K562 (cell line): Measurements from ENCODE around the gene SDC3. TPM values are rescaled to one million over a fixed set of nuclear protein-coding genes. Genes with fewer than 3 reads are reported as not detected.

Source experiments
- CREB3L1 ChIP-seq: fragments of 450-650 bp; IDR thresholded peaks from 2 replicates; pipeline ENCODE4 v1.6.1; 2014; ENCODE audit warnings: low read depth, mild to moderate bottlenecking, moderate library complexity, borderline replicate concordance
- CTBP1 ChIP-seq: fragments of 450-650 bp; IDR thresholded peaks from 2 replicates; pipeline ENCODE4 v1.6.1; 2016; ENCODE audit warnings: borderline replicate concordance
- EHMT2 ChIP-seq: fragments of 450-650 bp; IDR thresholded peaks from 2 replicates; pipeline ENCODE4 v1.6.1; 2018; ENCODE audit warnings: antibody characterized with exemption
- FOXA3 ChIP-seq, 2 experiments: fragments of 450-650 bp in 1 of 2; sonication (generic) in 1 of 2; formaldehyde crosslinking; IDR thresholded peaks in 1 of 2; conservative IDR thresholded peaks in 1 of 2; 2 replicates each; pipeline versions ENCODE4 v1.4.0 to v1.8.0; 2020 to 2022; ENCODE audit warnings: mild to moderate bottlenecking in 2 of 2, missing genetic modification reagents in 1 of 2
- HDAC2 ChIP-seq: fragments of 450-650 bp; IDR thresholded peaks from 2 replicates; pipeline ENCODE4 v1.6.1; 2016; ENCODE audit warnings: mild to moderate bottlenecking
- ILK ChIP-seq: fragments of 450-650 bp; IDR thresholded peaks from 2 replicates; pipeline ENCODE4 v1.6.1; 2016; ENCODE audit warnings: missing genetic modification characterization, low read depth, mild to moderate bottlenecking, missing compliant biosample characterization, moderate library complexity, borderline replicate concordance
- IRF2 ChIP-seq: sonication (generic); formaldehyde crosslinking; IDR thresholded peaks from 2 replicates; pipeline ENCODE4 v1.8.1; 2022; ENCODE audit warnings: mild to moderate bottlenecking, missing genetic modification reagents
- MNT ChIP-seq, 2 experiments: fragments of 450-650 bp; conservative IDR thresholded peaks; 2 replicates each; pipeline ENCODE4 v1.6.1; 2017; ENCODE audit warnings: mild to moderate bottlenecking in 2 of 2, moderate library complexity in 2 of 2
- NFE2 ChIP-seq: IDR thresholded peaks from 2 replicates; pipeline ENCODE4 v1.6.1; 2014; ENCODE audit warnings: antibody characterized with exemption, low read depth
- POLR2H ChIP-seq: IDR thresholded peaks from 2 replicates; pipeline ENCODE4 v1.6.1; 2016; ENCODE audit warnings: missing genetic modification characterization, low read depth, mild to moderate bottlenecking, control low read depth, missing compliant biosample characterization, moderate library complexity
- RAD51 ChIP-seq: fragments of 450-650 bp; IDR thresholded peaks from 2 replicates; pipeline ENCODE4 v1.7.1; 2016; ENCODE audit warnings: low read depth, mild to moderate bottlenecking, borderline replicate concordance
- RNF2 ChIP-seq: sonication (generic); IDR thresholded peaks from 2 replicates; pipeline ENCODE4 v1.6.1; 2016
- SFPQ ChIP-seq: fragments of 200-400 bp; formaldehyde crosslinking; IDR thresholded peaks from 2 replicates; pipeline ENCODE4 v1.6.1; 2017; ENCODE audit warnings: mild to moderate bottlenecking, low read depth, low read length, moderate library complexity
- SMARCC2 ChIP-seq: fragments of 450-650 bp; IDR thresholded peaks from 2 replicates; pipeline ENCODE4 v1.6.1; 2017; ENCODE audit warnings: antibody characterized with exemption, moderate library complexity, mild to moderate bottlenecking, low read depth
- SUPT5H ChIP-seq: fragments of 450-650 bp; IDR thresholded peaks from 2 replicates; pipeline ENCODE4 v1.6.1; 2016
- TARDBP ChIP-seq: fragments of 450-650 bp; IDR thresholded peaks from 2 replicates; pipeline ENCODE4 v1.6.1; 2016
- TCF15 ChIP-seq: fragments of 250-450 bp; sonication (Bioruptor Pico); IDR thresholded peaks from 2 replicates; pipeline ENCODE4 v1.8.0; 2022; ENCODE audit warnings: moderate library complexity, mild to moderate bottlenecking, inconsistent platforms
- ZC3H4 ChIP-seq: sonication (generic); formaldehyde crosslinking; IDR thresholded peaks from 2 replicates; pipeline ENCODE4 v1.9.0; 2021; ENCODE audit warnings: missing genetic modification reagents, borderline replicate concordance
- ZNF175 ChIP-seq: fragments of 200-800 bp; sonication (Bioruptor generic); IDR thresholded peaks from 2 replicates; pipeline ENCODE4 v1.6.1; 2016; ENCODE audit warnings: low read depth, mild to moderate bottlenecking, missing genetic modification characterization, missing compliant biosample characterization
- ZNF280A ChIP-seq: fragments of 450-650 bp; IDR thresholded peaks from 2 replicates; pipeline ENCODE4 v1.6.1; 2018; ENCODE audit warnings: mild to moderate bottlenecking, low read depth; ENCODE audit not compliant: partially characterized antibody
- polyA plus RNA-seq, 8 experiments: library from polyadenylated mRNA; depleted of rRNA in 4 of 8; stranded (reverse) in 5 of 8; unstranded in 3 of 8; fragments of >200 nt; fragmentation: Nextera tagmentation in 2 of 8; fragmentation: Illumina TruSeq in 1 of 8; extraction: Ambion mirVana in 2 of 8; extraction: Trizol in 1 of 8; gene quantifications; 2 replicates each; pipeline versions ENCODE4 v1.2.1 to v1.2.3, GENCODE V29; 2011 to 2014; ENCODE audit warnings: inconsistent platforms in 1 of 8, missing spikeins in 1 of 8
- total RNA-seq, 7 experiments: library from RNA; depleted of rRNA in 6 of 7; stranded (reverse); fragments of >200 nt in 6 of 7; fragmentation: Illumina TruSeq in 2 of 7; extraction: Trizol in 2 of 7; gene quantifications; 2 replicates each; pipeline versions ENCODE4 v1.2.1 to v1.2.3, GENCODE V29; 2011 to 2021; ENCODE audit warnings: low replicate concordance in 1 of 7

The SDC3 gene
- total and polyA plus RNA-seq, 9 of the 15 experiments (the other 6 are each of a cell fraction or from before 2014, with no cell fraction given) = 0.38 to 44.1 (median 12.1) TPM

- TF ChIP-seq CREB3L1 (no peak), FOXA3 (CRISPR knock-in tag; conservative IDR thresholded peaks at IDR 0.05 in 1 of 2, IDR thresholded peaks at IDR 0.05 in 1 of 2) (peak; percentile 55 to 72; a peak in 3 of 4 replicates), TARDBP (no peak; the same call in 1 of the 2 replicates), RAD51 (peak; percentile 59), ZNF175 (CRISPR knock-in tag) (no peak), NFE2 (peak; percentile 99), SFPQ (no peak), EHMT2 (peak; percentile 68), ZC3H4 (CRISPR knock-in tag) (0 out of 2 replicates have a peak, but pooled peaks have one; percentile 29), POLR2H (tag) (no peak), TCF15 (CRISPR knock-in tag) (0 out of 2 replicates have a peak, but pooled peaks have one; percentile 23), ILK (no peak), MNT (conservative IDR thresholded peaks at IDR 0.05) (peak; percentile 58 to 83), SUPT5H (no peak), CTBP1 (peak; percentile 74; the same call in 1 of the 2 replicates), SMARCC2 (peak; percentile 90), ZNF280A (no peak), IRF2 (no peak), HDAC2 (peak; percentile 92), RNF2 (peak; percentile 78)
Measured at GRCh38 chr1:30919025-30919881, 10.7 kb upstream of the SDC3 start (continued).
